SK-N-SH treated with all-trans-retinoic acid at 6 μM for 48 hours (cell line): ENCODE data around the gene ELP4.
A peak's percentile ranks its signal among the peaks of the same experiment; 100 is the strongest.

Experiments used
- ATAC-seq: fragments of 200-7000 bp; cut with Tn5 transposase; 3 replicates; pipeline ENCODE4 v1.9.1; 2020; ENCODE audit warnings: mild to moderate bottlenecking, moderate library complexity
- ARNTL ChIP-seq: fragments of 450-650 bp; formaldehyde crosslinking; IDR thresholded peaks from 2 replicates; pipeline ENCODE4 v1.5.0; 2020; ENCODE audit warnings: low read depth, mild to moderate bottlenecking, moderate library complexity, borderline replicate concordance
- CSDC2 ChIP-seq: fragments of 250-450 bp; sonication (Bioruptor Pico); IDR thresholded peaks from 2 replicates; pipeline ENCODE4 v1.5.0; 2020; ENCODE audit warnings: mild to moderate bottlenecking, moderate library complexity
- CSRNP3 ChIP-seq: fragments of 250-450 bp; sonication (Bioruptor Pico); IDR thresholded peaks from 2 replicates; pipeline ENCODE4 v1.5.1; 2021; ENCODE audit warnings: mild to moderate bottlenecking, moderate library complexity
- ESRRG ChIP-seq: fragments of 250-450 bp; sonication (Bioruptor Pico); IDR thresholded peaks from 2 replicates; pipeline ENCODE4 v1.6.1; 2021; ENCODE audit warnings: mild to moderate bottlenecking
- GLIS3 ChIP-seq: fragments of 250-450 bp; sonication (Bioruptor Pico); IDR thresholded peaks from 2 replicates; pipeline ENCODE4 v1.5.0; 2020; ENCODE audit warnings: mild to moderate bottlenecking, moderate library complexity
- ISL1 ChIP-seq: fragments of 250-450 bp; sonication (Bioruptor Pico); IDR thresholded peaks from 2 replicates; pipeline ENCODE4 v2.1.2; 2022; ENCODE audit warnings: mild to moderate bottlenecking, moderate library complexity
- OSR1 ChIP-seq: fragments of 250-450 bp; sonication (Bioruptor Pico); IDR thresholded peaks from 2 replicates; pipeline ENCODE4 v1.8.0; 2022; ENCODE audit warnings: moderate library complexity, mild to moderate bottlenecking, inconsistent platforms
- RARB ChIP-seq: fragments of 250-450 bp; sonication (Bioruptor Pico); IDR thresholded peaks from 2 replicates; pipeline ENCODE4 v1.8.0; 2021; ENCODE audit warnings: mild to moderate bottlenecking, moderate library complexity
- SNAI2 ChIP-seq: fragments of 250-450 bp; sonication (Bioruptor Pico); IDR thresholded peaks from 2 replicates; pipeline ENCODE4 v1.5.0; 2020; ENCODE audit warnings: mild to moderate bottlenecking, moderate library complexity
- TOX ChIP-seq: fragments of 250-450 bp; sonication (Bioruptor Pico); IDR thresholded peaks from 2 replicates; pipeline ENCODE4 v1.8.0; 2021; ENCODE audit warnings: mild to moderate bottlenecking, moderate library complexity, borderline replicate concordance
- ZC3H10 ChIP-seq: fragments of 250-450 bp; sonication (Bioruptor Pico); IDR thresholded peaks from 2 replicates; pipeline ENCODE4 v1.5.1; 2021; ENCODE audit warnings: mild to moderate bottlenecking, moderate library complexity
- ZNF565 ChIP-seq: fragments of 450-650 bp; formaldehyde crosslinking; conservative IDR thresholded peaks from 2 replicates; pipeline ENCODE4 v1.5.0; 2020; ENCODE audit warnings: low read depth, mild to moderate bottlenecking, moderate library complexity
- ZNF70 ChIP-seq: fragments of 450-650 bp; formaldehyde crosslinking; IDR thresholded peaks from 2 replicates; pipeline ENCODE4 v1.5.0; 2020; ENCODE audit warnings: mild to moderate bottlenecking, moderate library complexity
- ZNF8 ChIP-seq: fragments of 450-650 bp; formaldehyde crosslinking; IDR thresholded peaks from 2 replicates; pipeline ENCODE4 v1.5.0; 2020; ENCODE audit warnings: mild to moderate bottlenecking, moderate library complexity
- TF ChIP-seq, protein P1 (sequence below): fragments of 250-450 bp; sonication (Bioruptor Pico); IDR thresholded peaks from 2 replicates; pipeline ENCODE4 v1.5.0; 2020; ENCODE audit warnings: mild to moderate bottlenecking, moderate library complexity
- TF ChIP-seq, protein P2 (sequence below): fragments of 250-450 bp; sonication (Bioruptor Pico); IDR thresholded peaks from 2 replicates; pipeline ENCODE4 v1.8.0; 2021; ENCODE audit warnings: low read depth, mild to moderate bottlenecking, moderate library complexity, borderline replicate concordance

ELP4 gene

GRCh38 chr11:31509429-31510345, at the start of gene ELP4, which contains the start of gene IMMP1L:
Gene ELP4 (plus strand): TSS chr11:31509767. CDS start chr11:31509785, 18 bp downstream.
Gene IMMP1L (minus strand): TSS chr11:31509622. CDS start chr11:31463276, 46,346 bp downstream.
- peak; percentile 100 for ATAC-seq
- no peak for TF ChIP-seq ISL1 (CRISPR knock-in tag)
- TF ChIP-seq, protein P1, sequence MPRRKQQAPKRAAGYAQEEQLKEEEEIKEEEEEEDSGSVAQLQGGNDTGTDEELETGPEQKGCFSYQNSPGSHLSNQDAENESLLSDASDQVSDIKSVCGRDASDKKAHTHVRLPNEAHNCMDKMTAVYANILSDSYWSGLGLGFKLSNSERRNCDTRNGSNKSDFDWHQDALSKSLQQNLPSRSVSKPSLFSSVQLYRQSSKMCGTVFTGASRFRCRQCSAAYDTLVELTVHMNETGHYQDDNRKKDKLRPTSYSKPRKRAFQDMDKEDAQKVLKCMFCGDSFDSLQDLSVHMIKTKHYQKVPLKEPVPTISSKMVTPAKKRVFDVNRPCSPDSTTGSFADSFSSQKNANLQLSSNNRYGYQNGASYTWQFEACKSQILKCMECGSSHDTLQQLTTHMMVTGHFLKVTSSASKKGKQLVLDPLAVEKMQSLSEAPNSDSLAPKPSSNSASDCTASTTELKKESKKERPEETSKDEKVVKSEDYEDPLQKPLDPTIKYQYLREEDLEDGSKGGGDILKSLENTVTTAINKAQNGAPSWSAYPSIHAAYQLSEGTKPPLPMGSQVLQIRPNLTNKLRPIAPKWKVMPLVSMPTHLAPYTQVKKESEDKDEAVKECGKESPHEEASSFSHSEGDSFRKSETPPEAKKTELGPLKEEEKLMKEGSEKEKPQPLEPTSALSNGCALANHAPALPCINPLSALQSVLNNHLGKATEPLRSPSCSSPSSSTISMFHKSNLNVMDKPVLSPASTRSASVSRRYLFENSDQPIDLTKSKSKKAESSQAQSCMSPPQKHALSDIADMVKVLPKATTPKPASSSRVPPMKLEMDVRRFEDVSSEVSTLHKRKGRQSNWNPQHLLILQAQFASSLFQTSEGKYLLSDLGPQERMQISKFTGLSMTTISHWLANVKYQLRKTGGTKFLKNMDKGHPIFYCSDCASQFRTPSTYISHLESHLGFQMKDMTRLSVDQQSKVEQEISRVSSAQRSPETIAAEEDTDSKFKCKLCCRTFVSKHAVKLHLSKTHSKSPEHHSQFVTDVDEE (CRISPR knock-in tag) = peak; percentile 60; the same call in 1 of the 2 replicates
- TF ChIP-seq, all 23 proteins: peak for 1

DNA sequence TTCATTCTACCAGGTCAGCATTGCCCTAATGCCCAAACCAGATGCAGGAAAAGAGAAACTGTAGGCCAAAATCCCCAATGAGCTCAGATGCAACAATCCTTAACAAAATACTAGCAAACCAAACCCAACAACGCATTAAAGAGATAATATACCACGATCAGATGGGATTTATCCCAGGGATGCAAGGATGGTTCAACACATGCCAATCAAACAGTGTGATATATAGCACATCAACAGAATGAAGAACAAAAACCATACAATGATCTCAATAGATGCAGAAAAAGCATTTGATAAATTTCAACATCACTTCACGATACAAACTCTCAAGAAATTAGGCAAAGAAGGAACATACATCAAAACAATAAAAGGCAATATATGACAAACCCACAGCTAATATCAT, 45.1 kb upstream of the ELP4 start:
- TF ChIP-seq ESRRG (CRISPR knock-in tag) = no peak
- no peak for TF ChIP-seq OSR1
- TF ChIP-seq, protein P2, sequence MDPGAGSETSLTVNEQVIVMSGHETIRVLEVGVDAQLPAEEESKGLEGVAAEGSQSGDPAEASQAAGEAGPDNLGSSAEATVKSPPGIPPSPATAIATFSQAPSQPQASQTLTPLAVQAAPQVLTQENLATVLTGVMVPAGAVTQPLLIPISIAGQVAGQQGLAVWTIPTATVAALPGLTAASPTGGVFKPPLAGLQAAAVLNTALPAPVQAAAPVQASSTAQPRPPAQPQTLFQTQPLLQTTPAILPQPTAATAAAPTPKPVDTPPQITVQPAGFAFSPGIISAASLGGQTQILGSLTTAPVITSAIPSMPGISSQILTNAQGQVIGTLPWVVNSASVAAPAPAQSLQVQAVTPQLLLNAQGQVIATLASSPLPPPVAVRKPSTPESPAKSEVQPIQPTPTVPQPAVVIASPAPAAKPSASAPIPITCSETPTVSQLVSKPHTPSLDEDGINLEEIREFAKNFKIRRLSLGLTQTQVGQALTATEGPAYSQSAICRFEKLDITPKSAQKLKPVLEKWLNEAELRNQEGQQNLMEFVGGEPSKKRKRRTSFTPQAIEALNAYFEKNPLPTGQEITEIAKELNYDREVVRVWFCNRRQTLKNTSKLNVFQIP (CRISPR knock-in tag) = no peak
- no peak for TF ChIP-seq RARB (CRISPR knock-in tag)
- TF ChIP-seq SNAI2 = no peak
- TF ChIP-seq CSDC2 = no peak
- no peak for TF ChIP-seq ARNTL (CRISPR knock-in tag)
- TF ChIP-seq ZC3H10 (CRISPR knock-in tag) = no peak
- no peak for TF ChIP-seq ISL1 (CRISPR knock-in tag)
- no peak for TF ChIP-seq ZNF70 (CRISPR knock-in tag)
- no peak for TF ChIP-seq CSRNP3 (CRISPR knock-in tag)
- TF ChIP-seq GLIS3 (CRISPR knock-in tag) = no peak
- no peak for TF ChIP-seq ZNF565
- no peak for TF ChIP-seq ZNF8 (CRISPR knock-in tag)
- no peak for ATAC-seq

GRCh38 chr11:31474083-31474482, 35.5 kb upstream of the ELP4 start:
- no peak for TF ChIP-seq ESRRG (CRISPR knock-in tag)
- no peak for TF ChIP-seq ZNF70 (CRISPR knock-in tag)
- TF ChIP-seq, protein P1 (CRISPR knock-in tag) = no peak
- TF ChIP-seq, protein P2 (CRISPR knock-in tag) = no peak
- TF ChIP-seq TOX (CRISPR knock-in tag) = no peak
- ATAC-seq = no peak
